HUES48 (cell line): ENCODE data around the gene RHBDL3.

Experiments used
- H3K27ac ChIP-seq: one replicate; pipeline ENCODE4 v1.7.0; 2013; ENCODE audit warnings: low read depth, low read length, inconsistent platforms
- H3K27me3 ChIP-seq: 2 replicates; pipeline ENCODE4 v1.6.1; 2013; ENCODE audit warnings: mild to moderate bottlenecking, low read length; ENCODE audit not compliant: control insufficient read depth, insufficient read depth
- H3K36me3 ChIP-seq: 2 replicates; pipeline ENCODE4 v1.6.1; 2013; ENCODE audit warnings: low read length; ENCODE audit not compliant: control insufficient read depth, insufficient read depth
- H3K4me1 ChIP-seq: 2 replicates; pipeline ENCODE4 v1.6.1; 2013; ENCODE audit warnings: mild to moderate bottlenecking, low read length; ENCODE audit not compliant: control insufficient read depth, insufficient read depth
- H3K4me3 ChIP-seq: 2 replicates; pipeline ENCODE4 v1.5.1; 2013; ENCODE audit warnings: mild to moderate bottlenecking, low read depth, low read length
- H3K9ac ChIP-seq: 2 replicates; pipeline ENCODE4 v1.6.1; 2013; ENCODE audit warnings: mild to moderate bottlenecking, low read depth, low read length, moderate library complexity
- H3K9me3 ChIP-seq: 2 replicates; pipeline ENCODE4 v1.6.1; 2013; ENCODE audit warnings: low read length; ENCODE audit not compliant: control insufficient read depth, insufficient read depth

Gene RHBDL3

DNA sequence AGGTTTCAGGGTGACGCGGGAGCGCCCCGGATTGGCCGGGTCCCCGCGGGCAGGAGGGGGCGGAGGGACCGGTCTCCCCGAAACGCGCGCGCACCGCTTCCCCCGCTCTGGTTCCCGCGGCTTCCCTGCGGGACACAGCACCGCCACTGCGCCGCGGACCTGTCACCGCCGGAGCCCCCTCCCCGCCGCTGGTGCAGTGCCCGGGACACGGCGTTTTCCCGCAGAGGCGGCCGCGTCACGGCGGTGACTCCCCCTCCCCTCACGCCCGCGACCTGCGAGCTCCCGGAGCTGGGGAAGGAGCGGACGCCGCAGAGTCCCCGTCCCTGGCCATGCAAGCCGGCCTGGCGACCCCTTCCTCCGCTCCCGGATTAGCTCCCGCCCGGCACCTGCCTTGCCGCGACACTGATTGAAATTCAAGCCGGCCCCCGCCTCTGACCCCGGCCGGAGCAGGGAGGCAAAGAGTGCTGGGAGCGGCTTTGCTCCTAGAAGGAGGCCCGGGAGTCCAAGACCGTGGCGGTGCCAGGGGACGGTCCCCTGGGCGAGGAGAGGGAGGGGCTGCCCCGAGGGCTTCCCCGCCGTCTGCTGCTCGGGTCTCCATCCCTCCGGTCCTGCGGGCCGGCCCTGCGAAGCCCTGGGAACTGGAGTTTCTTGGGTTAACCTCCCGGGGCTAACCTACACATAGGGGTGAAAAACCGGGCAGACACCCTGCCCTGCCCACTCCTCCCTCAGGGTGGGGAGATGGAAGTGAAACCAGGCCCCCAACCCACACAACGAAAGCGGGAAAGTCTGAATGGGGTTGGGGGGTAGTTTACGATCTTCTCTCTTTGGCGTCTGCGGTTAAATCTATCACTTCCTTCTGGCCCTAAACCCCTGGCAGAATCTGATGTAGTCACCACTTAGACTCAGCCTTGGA lies 1.0 kb downstream of the RHBDL3 start:
- H3K4me1 ChIP-seq: peaks cover 31% of the 10 kb centered on the region
- peaks cover 56% of the 10 kb centered on the region for H3K27me3 ChIP-seq
- peak overlapping the region; percentile 68 for H3K4me3 ChIP-seq
- H3K36me3 ChIP-seq: no peaks in the 10 kb centered on the region
- peak overlapping the region; percentile 14 for H3K27ac ChIP-seq
- H3K9ac ChIP-seq: no peak overlapping the region; the same call in 1 of the 2 replicates
- H3K9me3 ChIP-seq: no peaks in the 10 kb centered on the region

DNA sequence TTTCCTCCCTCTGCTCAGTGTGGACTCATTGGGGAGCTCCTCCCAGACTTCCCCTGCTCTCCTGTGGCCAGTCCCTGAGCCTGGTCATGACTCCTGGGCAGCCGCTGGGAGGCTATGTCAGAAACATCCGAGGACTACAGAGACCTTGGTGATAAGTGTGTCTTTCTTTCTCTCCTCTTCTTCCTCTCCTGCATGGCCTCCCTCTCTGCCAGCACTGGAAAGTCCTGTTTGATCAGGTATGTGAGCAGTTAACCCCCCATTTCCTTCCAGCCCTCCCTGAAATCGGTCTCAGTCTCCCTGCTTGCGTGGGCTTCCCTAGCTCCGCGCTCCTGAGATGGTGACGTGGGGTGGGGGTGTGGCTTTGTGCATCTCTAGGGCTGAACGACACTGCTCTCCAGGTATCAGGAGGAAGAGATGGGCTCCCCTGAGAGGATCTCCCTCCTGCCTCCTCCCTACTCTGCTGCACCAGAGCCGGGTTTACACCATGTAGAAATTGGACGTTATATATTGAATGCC lies 2.1 kb downstream of the RHBDL3 start:
- Histone ChIP-seq H3K4me3 (peak overlapping the region; percentile 68; the same call in 1 of the 2 replicates), H3K27me3 (peaks cover 54% of the 10 kb centered on the region), H3K9me3 (no peaks in the 10 kb centered on the region), H3K27ac (no peak overlapping the region), H3K4me1 (peaks cover 42% of the 10 kb centered on the region), H3K9ac (no peak overlapping the region), H3K36me3 (no peaks in the 10 kb centered on the region)

DNA sequence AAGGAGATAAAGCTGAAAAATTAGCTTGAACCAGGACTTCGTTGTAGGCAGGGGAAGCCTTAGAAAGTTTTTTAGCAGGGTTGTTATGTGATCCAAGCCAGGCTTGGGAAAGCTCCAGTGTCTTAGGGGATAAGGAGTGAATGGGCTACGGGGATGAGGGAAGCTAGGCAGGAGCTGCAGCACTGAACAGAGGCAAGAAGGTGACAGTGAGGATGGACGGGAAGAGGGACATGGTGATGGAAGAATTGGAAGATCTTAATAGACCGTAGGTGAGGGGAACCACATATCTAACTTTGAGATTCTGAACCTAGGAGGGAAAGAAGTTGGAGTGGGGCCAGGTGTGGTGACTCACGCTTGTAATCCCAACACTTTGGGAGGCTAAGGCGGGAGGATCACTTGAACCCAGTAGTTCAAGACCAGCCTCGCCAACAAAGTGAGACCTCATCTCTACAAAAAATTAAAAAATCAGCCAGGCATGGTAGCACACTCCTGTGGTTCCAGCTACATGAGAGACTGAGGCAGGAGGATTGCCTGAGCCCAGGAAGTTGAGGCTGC lies 3.2 kb downstream of the RHBDL3 start:
- H3K4me3 ChIP-seq: no peak overlapping the region

GRCh38 chr17:32269377-32269776 lies 3.7 kb downstream of the RHBDL3 start:
- Histone ChIP-seq H3K4me1 (peaks cover 38% of the 10 kb centered on the region), H3K27me3 (peaks cover 45% of the 10 kb centered on the region), H3K36me3 (no peaks in the 10 kb centered on the region), H3K4me3 (no peak overlapping the region), H3K9ac (no peak overlapping the region), H3K27ac (no peak overlapping the region), H3K9me3 (no peaks in the 10 kb centered on the region)

More for the DNA sequence above, 3.2 kb downstream of the RHBDL3 start:
- H3K9me3 ChIP-seq: no peaks in the 10 kb centered on the region
- H3K4me1 ChIP-seq: peaks cover 42% of the 10 kb centered on the region
- no peaks in the 10 kb centered on the region for H3K36me3 ChIP-seq
- no peak overlapping the region for H3K27ac ChIP-seq
- H3K9ac ChIP-seq: no peak overlapping the region
- H3K27me3 ChIP-seq: peaks cover 51% of the 10 kb centered on the region

- H3K4me1 ChIP-seq: peaks cover 52% of the 10 kb centered on the region
- no peaks in the 10 kb centered on the region for H3K9me3 ChIP-seq
- peak overlapping the region; percentile 34 for H3K27ac ChIP-seq
- H3K36me3 ChIP-seq: no peaks in the 10 kb centered on the region
- H3K4me3 ChIP-seq: no peak overlapping the region
- H3K27me3 ChIP-seq: peaks cover 29% of the 10 kb centered on the region
- H3K9ac ChIP-seq: no peak overlapping the region
Measured at GRCh38 chr17:32271844-32272243, 6.2 kb downstream of the RHBDL3 start.

DNA sequence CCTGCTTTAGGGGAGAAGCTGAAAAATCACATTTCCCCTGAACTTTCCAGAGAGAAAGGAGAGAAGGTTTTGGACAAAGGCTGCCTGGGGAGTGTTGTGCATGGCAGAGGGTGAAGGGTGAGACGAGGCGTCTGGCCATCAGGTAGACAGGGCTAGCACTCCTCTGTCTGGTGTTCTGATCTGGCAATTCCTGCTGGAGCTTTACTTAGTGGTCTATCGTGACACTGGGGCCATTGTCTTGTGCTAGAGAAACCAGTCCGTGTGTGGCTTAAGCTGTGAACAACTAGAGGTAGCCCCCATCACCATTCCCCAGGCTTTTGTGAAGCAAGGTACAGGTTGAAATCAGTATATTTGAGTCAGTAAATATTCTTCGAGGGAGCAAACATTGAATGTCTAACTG lies 8.5 kb downstream of the RHBDL3 start:
- Histone ChIP-seq H3K9ac (no peak overlapping the region), H3K27ac (no peak overlapping the region), H3K4me3 (no peak overlapping the region), H3K9me3 (no peaks in the 10 kb centered on the region), H3K36me3 (no peaks in the 10 kb centered on the region), H3K27me3 (peaks cover 15% of the 10 kb centered on the region), H3K4me1 (peaks cover 50% of the 10 kb centered on the region)

DNA sequence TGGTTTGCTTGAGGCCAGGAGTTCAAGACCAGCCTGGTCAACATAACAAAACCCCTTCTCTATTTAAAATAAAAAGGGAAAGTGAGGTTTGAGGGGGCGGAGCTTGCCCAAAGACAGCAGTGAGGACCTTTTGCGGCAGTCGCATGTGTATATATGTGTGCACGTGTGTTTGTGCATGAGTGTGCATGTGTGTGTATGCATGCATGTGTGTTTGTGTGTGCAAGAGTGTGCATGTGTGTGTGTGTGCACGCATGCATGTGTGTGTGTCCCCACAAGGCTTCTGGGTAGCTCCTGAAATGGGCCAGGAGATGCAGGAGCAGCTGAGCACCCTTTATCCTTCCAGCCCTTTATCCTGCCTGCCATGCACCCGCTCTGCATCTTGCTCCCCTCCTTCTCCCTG lies 9.0 kb downstream of the RHBDL3 start:
- peak overlapping the region; percentile 32 for H3K27ac ChIP-seq
- H3K4me3 ChIP-seq: no peak overlapping the region
- no peak overlapping the region for H3K9ac ChIP-seq
- H3K36me3 ChIP-seq: no peaks in the 10 kb centered on the region
- peaks cover 56% of the 10 kb centered on the region for H3K4me1 ChIP-seq
- peaks cover 14% of the 10 kb centered on the region for H3K27me3 ChIP-seq
- no peaks in the 10 kb centered on the region for H3K9me3 ChIP-seq

- Histone ChIP-seq H3K9ac (no peak overlapping the region), H3K27me3 (peaks cover 12% of the 10 kb centered on the region), H3K9me3 (no peaks in the 10 kb centered on the region), H3K36me3 (no peaks in the 10 kb centered on the region), H3K4me1 (peaks cover 63% of the 10 kb centered on the region), H3K4me3 (no peak overlapping the region), H3K27ac (peak overlapping the region; percentile 32)
Measured at GRCh38 chr17:32275060-32276042, 9.7 kb downstream of the RHBDL3 start.

GRCh38 chr17:32276171-32276601 lies 10.6 kb downstream of the RHBDL3 start:
- no peaks in the 10 kb centered on the region for H3K36me3 ChIP-seq
- H3K4me3 ChIP-seq: no peak overlapping the region
- H3K4me1 ChIP-seq: peaks cover 68% of the 10 kb centered on the region
- H3K9me3 ChIP-seq: no peaks in the 10 kb centered on the region
- H3K27me3 ChIP-seq: peaks cover 11% of the 10 kb centered on the region
- H3K9ac ChIP-seq: no peak overlapping the region
- H3K27ac ChIP-seq: peak overlapping the region; percentile 32

DNA sequence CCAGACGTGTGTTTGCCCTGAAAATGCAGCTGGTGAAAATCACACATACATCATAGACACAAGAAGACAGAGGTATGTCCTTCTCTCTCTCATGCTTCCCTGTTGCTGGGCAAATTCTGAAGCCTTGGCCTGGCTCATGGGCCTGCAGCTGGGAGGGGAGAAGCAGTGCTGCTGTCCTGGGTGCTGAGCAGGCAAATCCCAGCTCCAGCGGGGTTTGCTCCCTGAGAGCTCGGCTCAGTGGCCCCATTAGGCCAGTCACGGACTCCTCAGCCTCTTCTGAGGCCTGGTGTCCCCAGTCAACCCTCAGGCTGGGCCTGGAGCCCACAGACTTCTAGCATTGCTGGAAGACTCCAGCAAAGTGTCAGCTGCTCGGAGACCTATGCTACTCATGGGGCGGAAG lies 11.7 kb downstream of the RHBDL3 start:
- H3K27me3 ChIP-seq: peaks cover 11% of the 10 kb centered on the region
- peaks cover 63% of the 10 kb centered on the region for H3K4me1 ChIP-seq
- no peaks in the 10 kb centered on the region for H3K36me3 ChIP-seq
- no peak overlapping the region for H3K4me3 ChIP-seq
- H3K27ac ChIP-seq: no peak overlapping the region
- H3K9me3 ChIP-seq: no peaks in the 10 kb centered on the region
- no peak overlapping the region for H3K9ac ChIP-seq
